ENCODE measurements around the gene SMIM24.
"Not testable (repeated sequence)": the region's sequence is repeated elsewhere in the genome, so short reads cannot be mapped to it uniquely, and the experiment has no call there.

The SMIM24 gene

DNA sequence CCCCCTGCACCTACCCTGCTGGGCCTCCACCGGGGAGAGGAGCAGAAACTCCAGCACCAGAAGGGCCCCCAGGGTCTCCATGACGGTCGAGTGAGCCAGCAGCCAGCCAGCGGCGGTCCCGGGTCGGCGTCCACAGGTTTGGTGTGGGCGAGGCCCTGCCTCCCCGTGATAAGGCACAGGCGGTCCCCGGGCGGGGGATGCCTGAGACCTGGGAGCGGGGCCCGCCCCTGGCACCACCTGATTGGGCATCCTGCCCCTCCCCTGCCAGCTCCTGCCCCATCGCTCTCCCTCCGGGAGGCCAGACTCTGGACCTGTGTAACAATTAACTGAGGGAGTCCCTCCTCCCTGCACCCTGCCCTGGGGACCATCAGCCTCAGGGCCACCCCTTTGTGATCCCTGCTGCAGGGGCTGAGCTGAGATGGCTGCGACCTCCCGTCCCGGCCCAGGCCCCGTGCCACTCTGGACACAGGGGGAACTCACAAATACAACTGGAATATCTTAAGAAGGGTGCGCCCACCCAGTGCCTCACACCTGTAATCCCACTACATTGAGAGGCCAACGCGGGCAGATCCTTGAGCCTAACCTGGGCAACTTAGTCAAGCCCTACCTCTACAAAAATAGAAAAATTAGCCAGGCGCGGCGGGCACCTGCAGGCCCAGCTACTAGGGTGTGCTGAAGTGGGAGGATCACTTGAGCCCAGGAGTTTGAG, at the start of gene SMIM24:
Gene SMIM24, minus strand, starts transcription at position 143 of the 709 bp plus-strand sequence. Its CDS starts 62 bp downstream, at position 81.
- DNase-seq = no peak

DNA sequence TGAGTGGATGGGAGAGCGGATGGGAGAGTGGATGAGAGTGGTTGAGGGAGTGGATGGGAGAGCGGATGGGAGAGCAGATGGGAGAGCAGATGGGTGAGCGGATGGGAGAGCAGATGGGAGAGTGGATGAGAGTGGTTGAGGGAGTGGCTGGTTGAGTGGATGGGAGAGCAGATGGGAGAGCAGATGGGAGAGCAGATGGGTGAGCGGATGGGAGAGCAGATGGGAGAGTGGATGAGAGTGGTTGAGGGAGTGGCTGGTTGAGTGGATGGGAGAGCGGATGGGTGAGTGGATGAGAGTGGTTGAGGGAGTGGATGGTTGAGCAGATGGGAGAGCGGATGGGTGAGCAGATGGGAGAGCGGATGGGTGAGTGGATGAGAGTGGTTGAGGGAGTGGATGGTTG, 49.0 kb upstream of the SMIM24 start:
- DNase-seq = not testable (repeated sequence)

DNA sequence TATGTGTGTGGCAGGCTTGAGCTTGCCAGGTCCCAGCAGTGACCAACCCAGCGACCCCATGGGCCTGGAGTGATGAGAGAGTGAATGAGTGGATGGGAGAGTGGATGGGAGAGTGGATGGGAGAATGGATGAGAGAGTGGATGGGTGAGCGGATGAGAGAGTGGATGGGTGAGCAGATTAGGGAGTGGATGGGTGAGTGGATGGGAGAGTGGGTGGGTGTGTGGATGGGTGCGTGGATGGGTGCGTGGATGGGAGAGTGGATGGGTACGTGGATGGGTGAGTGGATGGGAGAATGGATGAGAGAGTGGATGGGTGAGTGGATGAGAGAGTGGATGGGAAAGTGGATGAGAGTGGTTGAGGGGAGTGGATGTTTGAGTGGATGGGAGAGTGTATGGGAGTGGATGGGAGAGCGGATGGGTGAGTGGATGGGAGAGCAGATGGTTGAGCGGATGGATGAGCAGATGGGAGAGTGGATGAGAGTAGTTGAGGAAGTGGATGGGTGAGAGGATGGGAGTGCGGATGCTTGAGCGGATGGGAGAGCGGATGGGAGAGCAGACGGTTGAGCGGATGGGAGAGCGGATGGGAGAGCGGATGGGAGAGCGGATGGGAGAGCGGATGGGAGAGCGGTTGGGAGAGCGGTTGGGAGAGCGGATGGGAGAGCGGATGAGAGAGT, 48.4 kb upstream of the SMIM24 start:
- no peak for DNase-seq

GRCh38 chr19:3528080-3528479, 47.8 kb upstream of the SMIM24 start:
- no peak for DNase-seq

DNA sequence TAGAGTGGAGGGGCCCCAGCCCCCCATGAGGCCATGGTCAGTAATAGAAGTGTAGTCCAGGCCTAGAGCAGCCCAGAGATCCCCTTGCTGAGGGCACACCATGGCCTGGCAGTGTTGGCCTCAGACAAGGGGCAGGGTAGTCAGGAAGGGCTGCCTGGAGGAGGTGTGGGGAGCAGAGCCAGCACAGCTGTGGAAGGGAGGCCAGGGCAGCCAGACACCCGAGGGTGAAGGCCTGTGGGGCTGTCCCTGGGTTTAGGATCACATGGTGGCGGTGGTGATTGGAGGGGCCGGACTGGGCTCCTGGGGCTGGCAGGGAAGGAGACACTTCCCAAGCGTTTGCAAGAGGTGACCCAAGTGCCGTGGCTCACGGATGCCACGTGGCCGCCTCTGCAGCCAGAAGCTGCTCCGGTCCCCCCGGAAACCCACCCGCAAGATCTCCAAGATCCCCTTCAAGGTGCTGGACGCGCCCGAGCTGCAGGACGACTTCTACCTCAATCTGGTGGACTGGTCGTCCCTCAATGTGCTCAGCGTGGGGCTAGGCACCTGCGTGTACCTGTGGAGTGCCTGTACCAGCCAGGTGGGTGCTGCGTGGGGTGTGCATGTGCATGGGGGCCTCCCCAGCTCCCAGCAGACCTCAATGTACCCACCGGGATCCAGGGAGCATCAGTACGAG, 47.0 kb upstream of the SMIM24 start:
- DNase-seq = no peak

GRCh38 chr19:3526507-3527237, 46.3 kb upstream of the SMIM24 start:
- no peak for DNase-seq

DNA sequence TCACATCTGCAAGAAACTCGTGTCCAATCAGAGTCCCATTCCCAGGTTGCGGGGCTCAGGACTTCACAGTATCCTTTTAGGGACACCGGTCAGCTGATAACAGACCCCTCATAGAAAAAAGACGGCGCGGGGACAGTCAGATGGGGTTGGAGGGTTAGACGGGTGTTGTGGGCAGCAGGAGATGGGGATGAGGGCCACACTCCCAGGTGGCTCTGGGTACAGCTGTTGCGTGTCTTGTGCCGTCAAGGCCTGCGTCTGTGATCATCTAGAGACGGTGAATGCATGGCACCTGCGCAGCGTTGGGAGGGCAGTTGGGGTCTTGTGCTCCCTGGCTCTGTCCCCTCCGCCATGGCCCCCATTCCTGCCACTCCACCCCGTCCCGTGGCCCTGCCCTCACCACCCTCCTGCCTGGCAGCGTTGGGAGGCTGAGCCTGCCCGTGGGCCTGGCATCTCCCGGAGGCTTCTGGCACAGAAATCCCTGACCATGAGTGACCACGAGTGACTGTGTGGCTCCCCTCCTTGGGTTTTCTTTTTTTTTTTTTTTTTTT, 44.7 kb upstream of the SMIM24 start:
- no peak for DNase-seq

GRCh38 chr19:3524078-3524842, 43.9 kb upstream of the SMIM24 start:
- no peak for DNase-seq

- DNase-seq = no peak
Measured at GRCh38 chr19:3523361-3524077, 43.2 kb upstream of the SMIM24 start.

DNA sequence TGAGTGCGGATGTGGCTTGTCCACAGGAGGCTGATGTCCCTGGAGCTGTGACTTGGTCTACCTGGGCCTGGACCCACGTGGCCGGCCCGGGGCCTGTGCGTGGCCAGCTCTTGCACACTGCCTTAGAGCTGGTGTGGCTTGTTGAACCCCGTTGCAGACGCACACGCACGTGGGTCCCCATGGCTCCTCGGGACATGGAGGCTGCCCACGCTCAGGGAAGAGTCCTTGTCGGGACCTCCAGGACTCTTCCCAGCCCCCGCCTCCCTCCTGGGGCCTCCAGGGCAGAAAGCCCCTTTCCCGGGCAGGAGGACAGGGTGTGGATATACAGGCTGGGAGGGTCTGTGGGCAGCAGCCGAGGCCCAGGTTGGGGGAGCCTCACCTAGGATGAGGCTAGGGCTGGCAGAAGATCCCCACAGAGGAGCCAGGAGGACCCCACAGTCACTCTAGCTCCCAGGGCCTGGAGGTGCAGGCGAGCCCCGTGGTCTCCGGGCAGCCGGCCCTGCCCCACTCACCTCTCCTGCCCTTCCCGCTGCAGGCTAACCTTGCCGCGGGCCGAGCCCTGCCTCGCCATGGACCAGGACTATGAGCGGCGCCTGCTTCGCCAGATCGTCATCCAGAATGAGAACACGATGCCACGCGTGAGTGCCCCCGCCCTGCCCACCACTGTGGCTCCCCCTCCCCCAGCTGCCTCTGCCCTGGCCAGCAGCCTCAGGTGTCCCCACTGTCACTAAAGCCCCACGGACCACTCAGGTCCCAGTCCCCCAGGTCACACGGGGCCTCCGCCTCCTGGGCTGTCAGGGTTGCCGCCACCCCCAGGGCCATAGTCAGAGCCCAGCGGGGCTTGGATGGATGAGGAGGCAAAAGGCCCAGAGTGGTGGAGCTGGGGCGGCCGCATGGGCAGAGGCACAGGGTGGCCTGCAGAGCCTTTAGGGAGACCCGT, 42.4 kb upstream of the SMIM24 start:
- DNase-seq = no peak

- DNase-seq = no peak
Measured at GRCh38 chr19:3521104-3521445, 40.8 kb upstream of the SMIM24 start.

- no peak for DNase-seq
Measured at GRCh38 chr19:3520166-3521103, 40.1 kb upstream of the SMIM24 start.

DNA sequence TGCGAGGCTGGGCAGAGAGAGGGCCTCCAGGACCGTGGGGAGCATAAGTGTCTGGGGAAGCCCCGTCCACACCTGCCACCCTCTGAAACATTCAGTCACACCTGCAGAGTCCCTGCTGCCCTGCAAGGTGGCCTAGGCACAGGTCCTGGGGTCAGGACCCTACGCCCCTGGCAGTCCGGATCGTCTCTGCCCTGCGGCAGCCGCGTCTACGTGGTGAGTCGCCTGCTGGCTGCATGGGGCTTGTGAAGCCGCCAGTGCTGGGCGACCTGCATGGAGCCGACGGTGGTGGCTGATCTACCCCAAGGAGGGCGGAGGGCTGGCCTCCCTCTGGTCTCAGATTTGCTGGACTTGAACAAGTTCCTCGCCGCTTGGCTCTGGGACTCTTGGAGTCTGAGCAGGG, 38.8 kb upstream of the SMIM24 start:
- DNase-seq = no peak

- no peak for DNase-seq
Measured at GRCh38 chr19:3518659-3519058, 38.3 kb upstream of the SMIM24 start.

GRCh38 chr19:3518255-3518654, 37.9 kb upstream of the SMIM24 start:
- DNase-seq = no peak

DNA sequence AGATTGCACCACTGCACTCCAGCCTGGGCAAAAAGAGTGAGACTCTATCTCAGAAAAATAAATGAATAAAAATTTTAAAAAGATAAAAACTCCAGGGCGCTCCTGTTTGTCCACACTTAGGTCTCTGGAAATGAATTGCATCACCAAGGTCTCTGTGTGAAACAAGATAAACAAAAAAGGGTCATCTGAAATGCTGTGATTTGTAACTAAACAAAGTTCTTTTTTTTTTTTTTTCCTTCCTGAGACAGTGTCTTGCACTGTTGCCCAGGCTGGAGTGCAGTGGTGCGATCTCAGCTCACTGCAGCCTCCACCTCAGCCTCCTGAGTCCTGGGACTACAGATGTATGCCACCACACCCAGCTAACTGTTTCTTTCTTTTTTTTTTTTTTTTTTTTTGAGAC, 37.3 kb upstream of the SMIM24 start:
- DNase-seq = no peak

- peak; percentile 51 for DNase-seq
Measured at GRCh38 chr19:3516675-3517207, 36.4 kb upstream of the SMIM24 start.

DNA sequence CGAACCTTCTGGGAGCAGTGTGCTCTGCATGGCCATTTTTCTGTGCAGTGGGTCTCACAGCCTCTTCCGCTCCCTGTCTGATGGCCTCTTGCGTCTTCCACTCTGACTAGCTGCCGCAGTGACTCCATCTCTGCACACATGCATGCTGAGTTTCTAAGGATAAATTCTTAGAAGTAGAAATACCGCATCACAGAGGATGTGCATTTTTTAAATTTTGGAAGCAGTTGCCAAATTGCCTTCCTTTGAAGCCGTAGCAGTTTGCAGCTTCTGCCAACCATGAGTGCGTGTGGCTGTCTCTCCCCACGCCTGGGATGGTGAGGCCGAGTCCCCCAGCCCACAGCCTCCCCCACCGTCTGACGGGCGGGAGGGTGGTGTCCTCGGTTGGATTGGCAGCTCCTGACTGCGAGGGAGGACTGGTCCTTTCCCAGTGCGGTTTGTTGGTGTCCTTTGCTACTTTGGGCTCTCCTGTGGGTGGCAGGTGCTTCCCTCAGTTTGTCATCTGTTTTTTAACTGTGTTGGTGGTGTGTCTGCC, 35.6 kb upstream of the SMIM24 start:
- DNase-seq = no peak

DNA sequence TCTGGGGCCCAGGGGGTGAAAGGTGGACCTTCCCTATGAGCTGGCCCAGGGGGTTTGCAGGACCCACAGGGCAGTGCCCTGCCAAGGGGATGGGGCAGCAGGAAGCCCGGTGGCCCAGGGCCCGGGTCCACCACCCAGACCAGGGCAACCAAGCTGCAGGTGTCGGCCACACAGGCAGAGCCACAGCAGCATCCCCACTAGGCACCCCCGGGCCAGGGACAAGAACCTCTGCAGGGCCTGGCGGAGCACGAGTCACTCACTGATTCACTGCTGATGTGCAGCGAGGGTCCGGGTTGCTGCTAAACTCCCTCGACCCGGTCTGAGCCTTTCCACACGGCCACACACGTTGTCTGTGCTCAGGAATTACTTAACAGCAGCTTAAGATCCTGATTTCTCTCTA, 34.6 kb upstream of the SMIM24 start:
- no peak for DNase-seq
